ENCODE measurements around the gene SEPTIN5. TPM values are rescaled to one million over a fixed set of nuclear protein-coding genes. Genes with fewer than 3 reads are reported as not detected.

SEPTIN5 gene
- total RNA-seq, 1 donor from 2014 or later: 5.0 TPM

GRCh38 chr22:19715188-19715930 lies 1.1 kb downstream of the SEPTIN5 start:
- Histone ChIP-seq H3K27ac (no peak overlapping the region), H3K9me3 (ENCODE audit: low read depth) (no peaks in the 10 kb centered on the region), H4K20me1 (ENCODE audit: low read depth) (peaks cover 16% of the 10 kb centered on the region), H3F3A (ENCODE audit: low read depth) (peaks cover 17% of the 10 kb centered on the region), H3K79me2 (ENCODE audit: low read depth) (no peaks in the 10 kb centered on the region), H3K4me1 (peaks cover 6% of the 10 kb centered on the region), H3K36me3 (no peaks in the 10 kb centered on the region), H3K9ac (no peak overlapping the region), H3K27me3 (peaks cover 90% of the 10 kb centered on the region), H3K4me2 (peak overlapping the region; percentile 97), H3K4me3 (peak overlapping the region; percentile 74), H2AFZ (replicated peaks) (no peak overlapping the region)
- H3K4me1 Mint-ChIP-seq: peaks cover 14% of the 10 kb centered on the region
- peaks cover 1% of the 10 kb centered on the region for H3K9me3 Mint-ChIP-seq
- DNase-seq (ENCODE audit: low spot score): no peak
- H3K27ac Mint-ChIP-seq: no peak overlapping the region
- H3K27me3 Mint-ChIP-seq (ENCODE audit: insufficient read depth, low read depth): peaks cover 29% of the 10 kb centered on the region
- peak overlapping the region; percentile 84 for H3K4me3 Mint-ChIP-seq
- TF ChIP-seq EZH2phosphoT487 (IDR thresholded peaks at IDR 0.05) (peak; percentile 21), EZH2 (IDR thresholded peaks at IDR 0.05) (no peak)
- TF ChIP-seq, protein P1, sequence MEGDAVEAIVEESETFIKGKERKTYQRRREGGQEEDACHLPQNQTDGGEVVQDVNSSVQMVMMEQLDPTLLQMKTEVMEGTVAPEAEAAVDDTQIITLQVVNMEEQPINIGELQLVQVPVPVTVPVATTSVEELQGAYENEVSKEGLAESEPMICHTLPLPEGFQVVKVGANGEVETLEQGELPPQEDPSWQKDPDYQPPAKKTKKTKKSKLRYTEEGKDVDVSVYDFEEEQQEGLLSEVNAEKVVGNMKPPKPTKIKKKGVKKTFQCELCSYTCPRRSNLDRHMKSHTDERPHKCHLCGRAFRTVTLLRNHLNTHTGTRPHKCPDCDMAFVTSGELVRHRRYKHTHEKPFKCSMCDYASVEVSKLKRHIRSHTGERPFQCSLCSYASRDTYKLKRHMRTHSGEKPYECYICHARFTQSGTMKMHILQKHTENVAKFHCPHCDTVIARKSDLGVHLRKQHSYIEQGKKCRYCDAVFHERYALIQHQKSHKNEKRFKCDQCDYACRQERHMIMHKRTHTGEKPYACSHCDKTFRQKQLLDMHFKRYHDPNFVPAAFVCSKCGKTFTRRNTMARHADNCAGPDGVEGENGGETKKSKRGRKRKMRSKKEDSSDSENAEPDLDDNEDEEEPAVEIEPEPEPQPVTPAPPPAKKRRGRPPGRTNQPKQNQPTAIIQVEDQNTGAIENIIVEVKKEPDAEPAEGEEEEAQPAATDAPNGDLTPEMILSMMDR (IDR thresholded peaks at IDR 0.05): no peak
- H3K36me3 Mint-ChIP-seq: peaks cover 8% of the 10 kb centered on the region

GRCh38 chr22:19716041-19716828 lies 1.9 kb downstream of the SEPTIN5 start:
- Mint-ChIP-seq H3K9me3 (peaks cover 6% of the 10 kb centered on the region), H3K36me3 (peaks cover 13% of the 10 kb centered on the region), H3K27ac (no peak overlapping the region), H3K4me1 (peaks cover 19% of the 10 kb centered on the region), H3K4me3 (peak overlapping the region; percentile 68), H3K27me3 (ENCODE audit: insufficient read depth, low read depth) (peaks cover 38% of the 10 kb centered on the region)
- no peak for TF ChIP-seq EZH2 (IDR thresholded peaks at IDR 0.05)
- TF ChIP-seq, protein P1 (IDR thresholded peaks at IDR 0.05): no peak
- no peak for TF ChIP-seq EZH2phosphoT487 (IDR thresholded peaks at IDR 0.05)
- no peak overlapping the region for H3K4me3 ChIP-seq
- no peaks in the 10 kb centered on the region for H3K79me2 ChIP-seq (ENCODE audit: low read depth)
- peaks cover 24% of the 10 kb centered on the region for H4K20me1 ChIP-seq (ENCODE audit: low read depth)
- no peak overlapping the region for H2AFZ ChIP-seq (replicated peaks)
- no peak overlapping the region for H3K9ac ChIP-seq
- no peaks in the 10 kb centered on the region for H3K9me3 ChIP-seq (ENCODE audit: low read depth)
- DNase-seq (ENCODE audit: low spot score): no peak
- H3F3A ChIP-seq (ENCODE audit: low read depth): peaks cover 17% of the 10 kb centered on the region
- peaks cover 98% of the 10 kb centered on the region for H3K27me3 ChIP-seq
- H3K4me2 ChIP-seq: no peak overlapping the region
- no peaks in the 10 kb centered on the region for H3K36me3 ChIP-seq
- peaks cover 6% of the 10 kb centered on the region for H3K4me1 ChIP-seq
- no peak overlapping the region for H3K27ac ChIP-seq

DNA sequence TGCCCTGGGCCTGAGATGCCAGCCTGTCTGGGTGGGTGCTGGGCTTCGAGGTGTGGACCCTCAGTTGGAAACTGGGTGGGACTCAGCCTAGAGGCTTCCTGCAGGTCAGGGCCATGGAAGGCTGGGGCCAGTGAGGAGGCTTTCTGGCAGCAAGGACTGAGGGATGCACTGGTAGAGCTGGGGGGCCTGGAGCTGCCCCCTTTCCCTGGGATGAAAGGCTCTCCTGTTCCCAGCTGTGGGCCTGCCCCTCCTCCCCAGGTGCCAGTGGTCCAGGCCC lies 2.5 kb downstream of the SEPTIN5 start:
- H4K20me1 ChIP-seq (ENCODE audit: low read depth): peaks cover 30% of the 10 kb centered on the region
- no peaks in the 10 kb centered on the region for H3K79me2 ChIP-seq (ENCODE audit: low read depth)
- Mint-ChIP-seq H3K27ac (no peak overlapping the region), H3K4me1 (peaks cover 21% of the 10 kb centered on the region), H3K4me3 (peak overlapping the region; percentile 68), H3K9me3 (peaks cover 6% of the 10 kb centered on the region), H3K36me3 (peaks cover 13% of the 10 kb centered on the region), H3K27me3 (ENCODE audit: insufficient read depth, low read depth) (peaks cover 43% of the 10 kb centered on the region)
- H3K9ac ChIP-seq: no peak overlapping the region
- H3K36me3 ChIP-seq: no peaks in the 10 kb centered on the region
- H3K4me1 ChIP-seq: peaks cover 10% of the 10 kb centered on the region
- no peak overlapping the region for H3K4me3 ChIP-seq
- no peak overlapping the region for H3K4me2 ChIP-seq
- no peak overlapping the region for H2AFZ ChIP-seq (replicated peaks)
- no peak overlapping the region for H3K27ac ChIP-seq
- H3K9me3 ChIP-seq (ENCODE audit: low read depth): no peaks in the 10 kb centered on the region
- peaks cover 100% of the 10 kb centered on the region for H3K27me3 ChIP-seq
- peaks cover 21% of the 10 kb centered on the region for H3F3A ChIP-seq (ENCODE audit: low read depth)
- TF ChIP-seq EZH2phosphoT487 (IDR thresholded peaks at IDR 0.05) (no peak), EZH2 (IDR thresholded peaks at IDR 0.05) (no peak)
- TF ChIP-seq, protein P1 (IDR thresholded peaks at IDR 0.05): no peak
- DNase-seq (ENCODE audit: low spot score): no peak
